CD4-positive, alpha-beta T cell (primary cell): ENCODE measurements around the gene PDLIM4. TPM values are rescaled to one million over a fixed set of nuclear protein-coding genes. Genes with fewer than 3 reads are reported as not detected.

Experiments used
- ATAC-seq: fragments of 200-7000 bp; cut with Tn5 transposase; one replicate; pipeline ENCODE4 v1.10.0; 2022; ENCODE audit warnings: mild to moderate bottlenecking; ENCODE audit not compliant: poor library complexity
- CTCF ChIA-PET: fragments of 350-600 bp; sonication (Branson Sonifier 250); formaldehyde crosslinking; loops from one replicate; lab custom pipeline; 2021; ENCODE audit warnings: antibody characterized with exemption, inconsistent platforms; lab: Charles Lee
- POLR2A ChIA-PET: fragments of 350-600 bp; sonication (Branson Sonifier 250); formaldehyde crosslinking; loops from one replicate; lab custom pipeline; 2021; ENCODE audit warnings: antibody characterized with exemption, inconsistent platforms; lab: Charles Lee
- DNase-seq, 14 experiments: peaks; one replicate each; pipeline ENCODE4 v3.0.0-alpha.2; 2013 to 2020; ENCODE audit warnings: mixed read lengths in 2 of 14
- H3K27ac ChIP-seq, 2 donors: one replicate each; pipeline versions ENCODE4 v1.5.1 to v1.7.0; 2013; ENCODE audit warnings: low read length in 2 of 2, low read depth in 1 of 2, mild to moderate bottlenecking in 1 of 2
- H3K27me3 ChIP-seq, 2 experiments: 1 replicate in 1 of 2; 2 replicates in 1 of 2; pipeline versions ENCODE4 v1.6.1 to v1.7.0; 2013; ENCODE audit warnings: low read length in 2 of 2, control low read depth in 1 of 2, mild to moderate bottlenecking in 1 of 2, moderate library complexity in 1 of 2; ENCODE audit not compliant: insufficient read depth in 2 of 2, control insufficient read depth in 1 of 2
- H3K36me3 ChIP-seq: one replicate; pipeline ENCODE4 v1.6.1; 2013; ENCODE audit warnings: low read length, control low read depth; ENCODE audit not compliant: insufficient read depth
- H3K4me1 ChIP-seq: one replicate; pipeline ENCODE4 v1.6.1; 2013; ENCODE audit warnings: low read length, control low read depth; ENCODE audit not compliant: insufficient read depth
- H3K4me3 ChIP-seq: one replicate; pipeline ENCODE4 v1.5.1; 2013; ENCODE audit warnings: mild to moderate bottlenecking, low read length, moderate library complexity
- H3K9me3 ChIP-seq, 2 experiments: 1 replicate in 1 of 2; 2 replicates in 1 of 2; pipeline versions ENCODE4 v1.6.1 to v1.7.0; 2013; ENCODE audit warnings: low read length in 2 of 2, mild to moderate bottlenecking in 2 of 2, control low read depth in 1 of 2, moderate library complexity in 1 of 2; ENCODE audit not compliant: control insufficient read depth in 1 of 2, insufficient read depth in 1 of 2
- H3K27ac Mint-ChIP-seq: one replicate; pipeline ENCODE4 v1.8.0; 2020; ENCODE audit warnings: mixed read lengths
- H3K27me3 Mint-ChIP-seq: one replicate; pipeline ENCODE4 v1.8.0; 2021; ENCODE audit warnings: mixed read lengths
- H3K36me3 Mint-ChIP-seq: one replicate; pipeline ENCODE4 v1.8.0; 2021; ENCODE audit warnings: low read depth, mixed read lengths
- H3K4me1 Mint-ChIP-seq: one replicate; pipeline ENCODE4 v1.8.0; 2021; ENCODE audit warnings: low read depth, mixed read lengths
- H3K4me3 Mint-ChIP-seq: one replicate; pipeline ENCODE4 v1.8.0; 2020; ENCODE audit warnings: mild to moderate bottlenecking, mixed read lengths
- H3K9me3 Mint-ChIP-seq: one replicate; pipeline ENCODE4 v1.8.0; 2020; ENCODE audit warnings: mixed read lengths
- intact Hi-C, 2 experiments: fragments of 100-400 bp; cut with DNase I in 1 of 2; cut with micrococcal nuclease in 1 of 2; formaldehyde crosslinking; loops; one replicate each; pipeline versions ENCODE4 v1.15.1 to v1.9.0; 2023 to 2025; cut with DNase I, micrococcal nuclease
- total RNA-seq, 174 experiments: library from RNA in 2 of 174; stranded (reverse) in 2 of 174; gene quantifications; one replicate each; pipeline ENCODE4 v1.2.3 and lab custom pipeline; 2021 to 2026
- TF ChIP-seq, protein P1 (sequence below): fragments of 200-600 bp; IDR thresholded peaks from one replicate; pipeline ENCODE4 v1.8.0; 2022; ENCODE audit warnings: antibody characterized with exemption, mild to moderate bottlenecking

Gene PDLIM4
- total RNA-seq, 2 experiments from 2014 or later = not detected

DNA sequence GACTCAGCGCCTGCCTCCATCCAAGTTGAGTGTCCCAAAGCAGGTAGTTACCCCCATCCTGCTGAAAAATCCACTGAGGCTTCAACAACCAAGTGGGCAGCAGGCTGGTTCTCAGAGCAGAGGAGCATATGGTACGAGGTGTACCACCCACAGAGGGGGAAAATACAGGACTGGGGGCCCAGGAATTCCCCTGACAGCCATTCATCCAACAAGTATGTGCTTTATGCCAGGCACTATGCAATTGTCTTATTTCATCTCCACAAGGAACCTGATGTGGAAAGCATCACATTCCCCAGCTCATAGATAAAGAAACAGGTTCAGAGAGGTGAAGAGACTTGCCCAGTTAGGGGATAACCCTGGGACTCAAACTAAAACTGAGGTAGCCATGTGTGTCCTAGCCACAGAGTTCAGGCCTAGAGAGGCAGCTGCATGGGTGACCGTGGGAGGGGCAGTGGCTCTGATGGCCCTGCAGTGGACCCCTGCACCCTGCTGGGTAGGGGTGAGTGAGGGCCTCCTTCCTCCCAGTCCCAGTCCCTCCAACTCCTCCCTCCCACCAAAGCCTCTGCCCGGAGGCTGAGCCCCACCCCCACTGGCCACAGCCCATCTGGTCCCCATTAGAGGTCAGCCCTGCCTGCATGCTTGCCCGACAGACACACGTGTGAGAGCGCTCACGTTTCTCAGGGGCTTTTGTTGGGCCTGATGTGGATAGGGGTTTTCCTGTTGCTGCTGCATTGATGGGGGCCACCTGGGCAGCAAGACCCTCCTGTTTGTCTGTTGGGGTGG lies 11.5 kb downstream of the PDLIM4 start:
- Histone ChIP-seq H3K27ac (no peak overlapping the region), H3K4me3 (no peak overlapping the region), H3K4me1 (peaks cover 15% of the 10 kb centered on the region), H3K9me3 (peaks cover 0 to 6% of the 10 kb centered on the region in 2 experiments), H3K36me3 (no peaks in the 10 kb centered on the region), H3K27me3 (no peaks in the 10 kb centered on the region)
- DNase-seq (no peak), ATAC-seq (no peak)
- POLR2A ChIA-PET = no interaction called here
- Mint-ChIP-seq H3K4me3 (no peak overlapping the region), H3K36me3 (no peaks in the 10 kb centered on the region), H3K27me3 (peaks cover 18% of the 10 kb centered on the region), H3K4me1 (peaks cover 11% of the 10 kb centered on the region), H3K27ac (no peak overlapping the region), H3K9me3 (no peaks in the 10 kb centered on the region)
- TF ChIP-seq, protein P1, sequence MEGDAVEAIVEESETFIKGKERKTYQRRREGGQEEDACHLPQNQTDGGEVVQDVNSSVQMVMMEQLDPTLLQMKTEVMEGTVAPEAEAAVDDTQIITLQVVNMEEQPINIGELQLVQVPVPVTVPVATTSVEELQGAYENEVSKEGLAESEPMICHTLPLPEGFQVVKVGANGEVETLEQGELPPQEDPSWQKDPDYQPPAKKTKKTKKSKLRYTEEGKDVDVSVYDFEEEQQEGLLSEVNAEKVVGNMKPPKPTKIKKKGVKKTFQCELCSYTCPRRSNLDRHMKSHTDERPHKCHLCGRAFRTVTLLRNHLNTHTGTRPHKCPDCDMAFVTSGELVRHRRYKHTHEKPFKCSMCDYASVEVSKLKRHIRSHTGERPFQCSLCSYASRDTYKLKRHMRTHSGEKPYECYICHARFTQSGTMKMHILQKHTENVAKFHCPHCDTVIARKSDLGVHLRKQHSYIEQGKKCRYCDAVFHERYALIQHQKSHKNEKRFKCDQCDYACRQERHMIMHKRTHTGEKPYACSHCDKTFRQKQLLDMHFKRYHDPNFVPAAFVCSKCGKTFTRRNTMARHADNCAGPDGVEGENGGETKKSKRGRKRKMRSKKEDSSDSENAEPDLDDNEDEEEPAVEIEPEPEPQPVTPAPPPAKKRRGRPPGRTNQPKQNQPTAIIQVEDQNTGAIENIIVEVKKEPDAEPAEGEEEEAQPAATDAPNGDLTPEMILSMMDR = no peak
- intact Hi-C loops = no loop called here
- CTCF ChIA-PET = no interaction called here

GRCh38 chr5:132269635-132270334 lies 12.3 kb downstream of the PDLIM4 start:
- CTCF ChIA-PET = no interaction called here
- TF ChIP-seq, protein P1 = no peak
- intact Hi-C loops = no loop called here

DNA sequence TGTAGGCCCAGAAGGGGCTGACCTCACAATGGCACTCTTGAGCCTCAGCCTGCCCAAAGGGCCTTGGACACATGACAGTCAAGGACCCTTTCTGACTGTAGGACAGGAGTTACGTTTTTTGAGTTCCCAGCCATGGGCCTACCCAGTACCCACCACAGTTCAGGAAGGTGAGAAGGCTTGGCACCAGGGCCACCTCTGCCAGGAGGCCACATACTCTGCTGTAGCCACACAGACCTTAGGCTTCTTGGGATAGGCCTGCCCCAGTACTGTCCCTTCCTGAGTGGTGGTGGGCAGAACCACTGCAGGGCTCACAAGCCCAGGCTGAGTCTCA lies 12.8 kb downstream of the PDLIM4 start:
- no peaks in the 10 kb centered on the region for H3K9me3 Mint-ChIP-seq
- TF ChIP-seq, protein P1 = no peak
- H3K36me3 Mint-ChIP-seq = no peaks in the 10 kb centered on the region
- ATAC-seq (no peak), DNase-seq (no peak)
- H3K36me3 ChIP-seq = no peaks in the 10 kb centered on the region
- CTCF ChIA-PET = no interaction called here
- H3K4me1 Mint-ChIP-seq = peaks cover 11% of the 10 kb centered on the region
- intact Hi-C loops = no loop called here
- no peak overlapping the region for H3K4me3 Mint-ChIP-seq
- peaks cover 0 to 6% of the 10 kb centered on the region in 2 experiments for H3K9me3 ChIP-seq
- no peak overlapping the region for H3K27ac Mint-ChIP-seq
- peaks cover 29% of the 10 kb centered on the region for H3K27me3 Mint-ChIP-seq
- H3K4me1 ChIP-seq = peaks cover 15% of the 10 kb centered on the region
- POLR2A ChIA-PET = no interaction called here
- H3K4me3 ChIP-seq = no peak overlapping the region
- no peak overlapping the region for H3K27ac ChIP-seq
- H3K27me3 ChIP-seq = no peaks in the 10 kb centered on the region

More at GRCh38 chr5:132269635-132270334, 12.3 kb downstream of the PDLIM4 start:
- ATAC-seq (no peak), DNase-seq (no peak)
- H3K9me3 Mint-ChIP-seq = no peaks in the 10 kb centered on the region
- Histone ChIP-seq H3K36me3 (no peaks in the 10 kb centered on the region), H3K27me3 (no peaks in the 10 kb centered on the region), H3K27ac (no peak overlapping the region), H3K9me3 (peaks cover 0 to 6% of the 10 kb centered on the region in 2 experiments), H3K4me3 (no peak overlapping the region), H3K4me1 (peaks cover 15% of the 10 kb centered on the region)
- H3K27ac Mint-ChIP-seq = no peak overlapping the region
- peaks cover 24% of the 10 kb centered on the region for H3K27me3 Mint-ChIP-seq
- no peaks in the 10 kb centered on the region for H3K36me3 Mint-ChIP-seq
- POLR2A ChIA-PET = no interaction called here
- H3K4me1 Mint-ChIP-seq = peaks cover 11% of the 10 kb centered on the region
- no peak overlapping the region for H3K4me3 Mint-ChIP-seq
